HEK293T (cell line): Measurements from ENCODE around the gene ABHD12.

Source experiments
- ARNT ChIP-seq: fragments of 450-650 bp; IDR thresholded peaks from 2 replicates; pipeline ENCODE4 v1.6.1; 2017; ENCODE audit warnings: mild to moderate bottlenecking
- BHLHE40 ChIP-seq: fragments of 450-650 bp; IDR thresholded peaks from 2 replicates; pipeline ENCODE4 v1.6.1; 2016; ENCODE audit warnings: mild to moderate bottlenecking, moderate library complexity, borderline replicate concordance
- ELF4 ChIP-seq: fragments of 450-650 bp; IDR thresholded peaks from 2 replicates; pipeline ENCODE4 v1.6.1; 2017; ENCODE audit warnings: antibody characterized with exemption
- FOXA1 ChIP-seq: fragments of 450-650 bp; IDR thresholded peaks from 2 replicates; pipeline ENCODE4 v1.6.1; 2016; ENCODE audit warnings: mild to moderate bottlenecking
- FOXK2 ChIP-seq: fragments of 450-650 bp; IDR thresholded peaks from 2 replicates; pipeline ENCODE4 v1.6.1; 2016; ENCODE audit warnings: mild to moderate bottlenecking
- FOXM1 ChIP-seq: fragments of 450-650 bp; IDR thresholded peaks from 2 replicates; pipeline ENCODE4 v1.6.1; 2017; ENCODE audit warnings: mild to moderate bottlenecking, borderline replicate concordance
- HDGF ChIP-seq: fragments of 450-650 bp; IDR thresholded peaks from 2 replicates; pipeline ENCODE4 v1.6.1; 2017; ENCODE audit warnings: antibody characterized with exemption, borderline replicate concordance
- L3MBTL2 ChIP-seq: fragments of 450-650 bp; conservative IDR thresholded peaks from 2 replicates; pipeline ENCODE4 v1.6.1; 2016; ENCODE audit warnings: mild to moderate bottlenecking
- LEF1 ChIP-seq: fragments of 450-650 bp; IDR thresholded peaks from 2 replicates; pipeline ENCODE4 v1.6.1; 2017; ENCODE audit warnings: mild to moderate bottlenecking, borderline replicate concordance
- SP1 ChIP-seq: fragments of 450-650 bp; IDR thresholded peaks from 2 replicates; pipeline ENCODE4 v1.6.1; 2017
- SUZ12 ChIP-seq: fragments of 450-650 bp; IDR thresholded peaks from 2 replicates; pipeline ENCODE4 v1.6.1; 2016; ENCODE audit warnings: mild to moderate bottlenecking
- TARDBP ChIP-seq: fragments of 450-650 bp; IDR thresholded peaks from 2 replicates; pipeline ENCODE4 v1.6.1; 2016
- TF ChIP-seq, protein P1 (sequence below): fragments of 450-650 bp; IDR thresholded peaks from 2 replicates; pipeline ENCODE4 v1.6.1; 2016

DNA sequence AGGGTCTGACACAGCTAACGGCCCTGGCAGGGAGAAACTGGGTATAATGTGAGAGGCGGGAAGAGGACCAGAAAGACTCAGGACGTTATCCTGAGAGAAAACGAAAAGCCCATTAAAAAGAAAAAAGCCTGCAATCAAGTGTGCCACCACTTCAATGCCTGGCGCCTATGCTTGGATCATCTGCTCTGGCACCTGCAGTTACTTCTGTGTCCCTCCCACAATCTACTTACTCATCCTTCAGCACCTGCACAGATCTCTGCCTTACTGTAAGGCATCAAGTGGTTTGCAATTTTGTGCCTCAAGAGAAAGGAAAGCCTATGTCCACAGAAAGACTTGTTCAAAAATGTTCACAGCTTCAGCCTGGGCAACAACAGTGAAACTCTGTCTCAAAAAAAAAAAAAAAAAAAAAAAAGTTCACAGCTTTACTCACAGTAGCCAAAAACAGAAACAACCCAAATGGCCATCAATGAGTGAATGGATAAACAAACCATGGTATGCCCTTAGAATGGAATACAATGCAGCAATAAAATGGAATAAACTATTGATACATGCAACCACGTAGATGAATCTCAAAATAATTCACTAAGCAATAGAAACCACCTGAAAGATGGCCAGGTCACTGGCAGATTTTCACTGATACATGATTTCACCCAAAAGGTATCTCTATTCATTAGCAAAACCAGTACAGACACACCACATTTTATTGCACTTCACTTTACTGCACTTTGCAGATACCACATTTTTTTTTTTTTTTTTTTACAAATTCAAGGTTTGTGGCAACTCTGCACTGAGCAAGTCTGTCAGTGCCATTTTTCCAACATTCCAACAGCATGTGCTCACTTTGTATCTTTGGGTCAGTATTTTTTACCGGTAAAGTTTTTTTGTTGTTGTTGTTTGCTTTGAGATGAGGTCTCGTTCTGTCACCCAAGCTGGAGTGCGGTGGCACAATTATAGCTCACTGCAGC, 48.6 kb downstream of the ABHD12 start:
- TF ChIP-seq HDGF: no peak
- TF ChIP-seq SP1: no peak
- no peak for TF ChIP-seq L3MBTL2
- no peak for TF ChIP-seq BHLHE40
- TF ChIP-seq, protein P1, sequence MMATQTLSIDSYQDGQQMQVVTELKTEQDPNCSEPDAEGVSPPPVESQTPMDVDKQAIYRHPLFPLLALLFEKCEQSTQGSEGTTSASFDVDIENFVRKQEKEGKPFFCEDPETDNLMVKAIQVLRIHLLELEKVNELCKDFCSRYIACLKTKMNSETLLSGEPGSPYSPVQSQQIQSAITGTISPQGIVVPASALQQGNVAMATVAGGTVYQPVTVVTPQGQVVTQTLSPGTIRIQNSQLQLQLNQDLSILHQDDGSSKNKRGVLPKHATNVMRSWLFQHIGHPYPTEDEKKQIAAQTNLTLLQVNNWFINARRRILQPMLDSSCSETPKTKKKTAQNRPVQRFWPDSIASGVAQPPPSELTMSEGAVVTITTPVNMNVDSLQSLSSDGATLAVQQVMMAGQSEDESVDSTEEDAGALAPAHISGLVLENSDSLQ: no peak
- no peak for TF ChIP-seq FOXM1
- TF ChIP-seq LEF1: no peak
- no peak for TF ChIP-seq ARNT
- TF ChIP-seq TARDBP: no peak
- TF ChIP-seq FOXA1: no peak
- no peak for TF ChIP-seq SUZ12
- no peak for TF ChIP-seq ELF4
- TF ChIP-seq FOXK2: no peak
